ENCODE measurements around the gene CXCL12.

The CXCL12 gene

GRCh38 chr10:44353128-44353390, 31.8 kb downstream of the CXCL12 start:
- TF ChIP-seq ZC3H10 (CRISPR knock-in tag; IDR thresholded peaks at IDR 0.05) (no peak), ISL1 (CRISPR knock-in tag; IDR thresholded peaks at IDR 0.05) (no peak), TCF4 (CRISPR knock-in tag; IDR thresholded peaks at IDR 0.05; ENCODE audit: borderline replicate concordance) (no peak), PPARA (CRISPR knock-in tag; IDR thresholded peaks at IDR 0.05; ENCODE audit: borderline replicate concordance) (no peak), TSHZ2 (CRISPR knock-in tag; IDR thresholded peaks at IDR 0.05) (no peak), CREB5 (CRISPR knock-in tag; IDR thresholded peaks at IDR 0.05; ENCODE audit: low read depth) (no peak), ZNF70 (CRISPR knock-in tag; IDR thresholded peaks at IDR 0.05) (no peak), CSDC2 (CRISPR knock-in tag; IDR thresholded peaks at IDR 0.05) (no peak), ESRRG (CRISPR knock-in tag; IDR thresholded peaks at IDR 0.05) (no peak)
- no peak for ATAC-seq

- no peak for TF ChIP-seq ISL1 (CRISPR knock-in tag; IDR thresholded peaks at IDR 0.05)
- no peak for TF ChIP-seq ZNF8 (CRISPR knock-in tag; IDR thresholded peaks at IDR 0.05)
- TF ChIP-seq GLIS3 (CRISPR knock-in tag; IDR thresholded peaks at IDR 0.05) = no peak
- TF ChIP-seq ESRRG (CRISPR knock-in tag; IDR thresholded peaks at IDR 0.05) = no peak
- TF ChIP-seq, protein P1, sequence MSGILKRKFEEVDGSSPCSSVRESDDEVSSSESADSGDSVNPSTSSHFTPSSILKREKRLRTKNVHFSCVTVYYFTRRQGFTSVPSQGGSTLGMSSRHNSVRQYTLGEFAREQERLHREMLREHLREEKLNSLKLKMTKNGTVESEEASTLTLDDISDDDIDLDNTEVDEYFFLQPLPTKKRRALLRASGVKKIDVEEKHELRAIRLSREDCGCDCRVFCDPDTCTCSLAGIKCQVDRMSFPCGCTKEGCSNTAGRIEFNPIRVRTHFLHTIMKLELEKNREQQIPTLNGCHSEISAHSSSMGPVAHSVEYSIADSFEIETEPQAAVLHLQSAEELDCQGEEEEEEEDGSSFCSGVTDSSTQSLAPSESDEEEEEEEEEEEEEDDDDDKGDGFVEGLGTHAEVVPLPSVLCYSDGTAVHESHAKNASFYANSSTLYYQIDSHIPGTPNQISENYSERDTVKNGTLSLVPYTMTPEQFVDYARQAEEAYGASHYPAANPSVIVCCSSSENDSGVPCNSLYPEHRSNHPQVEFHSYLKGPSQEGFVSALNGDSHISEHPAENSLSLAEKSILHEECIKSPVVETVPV (CRISPR knock-in tag; IDR thresholded peaks at IDR 0.05) = no peak
- TF ChIP-seq ZFP3 (CRISPR knock-in tag; IDR thresholded peaks at IDR 0.05) = no peak
- TF ChIP-seq SNAI2 (CRISPR knock-in tag; IDR thresholded peaks at IDR 0.05) = no peak
- TF ChIP-seq TSHZ2 (CRISPR knock-in tag; IDR thresholded peaks at IDR 0.05) = no peak
- no peak for ATAC-seq
Observed at GRCh38 chr10:44352316-44353127, 32.4 kb downstream of the CXCL12 start.

DNA sequence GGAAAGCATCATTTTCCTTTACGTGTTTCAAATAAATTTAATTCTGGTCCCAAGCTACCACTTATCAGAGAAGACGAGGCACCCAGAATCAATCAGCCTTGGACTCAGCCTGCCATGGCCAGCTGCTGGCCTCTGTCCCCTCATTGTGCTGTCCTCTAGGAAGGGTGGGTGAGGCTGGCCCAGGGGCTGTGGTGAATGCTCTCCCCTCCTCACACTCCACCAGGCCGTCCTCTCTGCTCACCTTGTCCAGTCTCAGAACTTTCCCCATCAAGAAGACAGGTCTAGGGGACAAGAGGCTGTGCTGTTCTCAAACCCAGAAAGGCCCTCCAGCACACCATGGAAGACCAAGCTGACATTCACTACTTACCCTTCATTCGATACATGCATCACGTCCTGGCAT, 36.4 kb downstream of the CXCL12 start:
- no peak for ATAC-seq
- no peak for TF ChIP-seq ZFP30 (CRISPR knock-in tag; IDR thresholded peaks at IDR 0.05)
- TF ChIP-seq ESRRG (CRISPR knock-in tag; IDR thresholded peaks at IDR 0.05) = no peak
- TF ChIP-seq TOX (CRISPR knock-in tag; IDR thresholded peaks at IDR 0.05; ENCODE audit: borderline replicate concordance) = no peak
- no peak for TF ChIP-seq ZNF565 (CRISPR knock-in tag; conservative IDR thresholded peaks at IDR 0.05; ENCODE audit: low read depth)

- TF ChIP-seq SNAI2 (CRISPR knock-in tag; IDR thresholded peaks at IDR 0.05) (no peak), ZFP3 (CRISPR knock-in tag; IDR thresholded peaks at IDR 0.05) (no peak), ZNF70 (CRISPR knock-in tag; IDR thresholded peaks at IDR 0.05) (no peak), ZFP30 (CRISPR knock-in tag; IDR thresholded peaks at IDR 0.05) (no peak), OSR1 (CRISPR knock-in tag; IDR thresholded peaks at IDR 0.05) (no peak), GLIS3 (CRISPR knock-in tag; IDR thresholded peaks at IDR 0.05) (no peak), PPARA (CRISPR knock-in tag; IDR thresholded peaks at IDR 0.05; ENCODE audit: borderline replicate concordance) (no peak), TOX (CRISPR knock-in tag; IDR thresholded peaks at IDR 0.05; ENCODE audit: borderline replicate concordance) (no peak)
- no peak for ATAC-seq
Observed at GRCh38 chr10:44347609-44348400, 37.1 kb downstream of the CXCL12 start.
